OCI-LY1 (cell line): Measurements from ENCODE around the gene C9orf50.

ENCODE experiments used
- H2AFZ ChIP-seq: fragments of 200-600 bp; sonication (generic), shearing (Covaris generic); 2 replicates; pipeline ENCODE4 v1.6.0; 2014; ENCODE audit warnings: antibody characterized with exemption, mild to moderate bottlenecking, low read length
- H3F3A ChIP-seq: fragments of 200-600 bp; sonication (generic), shearing (Covaris generic); 2 replicates; pipeline ENCODE4 v1.6.0; 2014; ENCODE audit warnings: mild to moderate bottlenecking, antibody characterized with exemption, low read length, moderate library complexity; ENCODE audit not compliant: insufficient read depth
- H3K27ac ChIP-seq: fragments of 200-600 bp; sonication (generic); 2 replicates; pipeline ENCODE4 v1.5.1; 2014; ENCODE audit warnings: low read length, mixed run types, mild to moderate bottlenecking, low read depth; ENCODE audit not compliant: poor library complexity, severe bottlenecking
- H3K27me3 ChIP-seq: fragments of 200-600 bp; sonication (generic); 2 replicates; pipeline ENCODE4 v1.6.0; 2014; ENCODE audit warnings: antibody characterized with exemption, mild to moderate bottlenecking, low read length, moderate library complexity; ENCODE audit not compliant: insufficient read depth
- H3K36me3 ChIP-seq: fragments of 200-600 bp; sonication (generic); 2 replicates; pipeline ENCODE4 v1.6.1; 2014; ENCODE audit warnings: mild to moderate bottlenecking, antibody characterized with exemption, low read length, moderate library complexity, mixed read lengths; ENCODE audit not compliant: insufficient read depth
- H3K4me1 ChIP-seq: fragments of 200-600 bp; sonication (generic); 2 replicates; pipeline ENCODE4 v1.5.1; 2014; ENCODE audit warnings: mild to moderate bottlenecking, low read length, moderate library complexity; ENCODE audit not compliant: insufficient read depth, severe bottlenecking
- H3K4me2 ChIP-seq: fragments of 200-600 bp; sonication (generic), shearing (Covaris generic); 2 replicates; pipeline ENCODE4 v1.6.1; 2014; ENCODE audit warnings: low read length
- H3K4me3 ChIP-seq: fragments of 200-600 bp; sonication (generic); 2 replicates; pipeline ENCODE4 v1.5.1; 2014; ENCODE audit warnings: low read length, low read depth, mild to moderate bottlenecking, mixed read lengths; ENCODE audit not compliant: poor library complexity, severe bottlenecking
- H3K79me2 ChIP-seq: fragments of 200-600 bp; shearing (Covaris generic); 2 replicates; pipeline ENCODE4 v1.6.1; 2016; ENCODE audit warnings: mixed run types, low read length, mixed read lengths; ENCODE audit not compliant: insufficient read depth
- H3K9ac ChIP-seq: fragments of 200-600 bp; sonication (generic), shearing (Covaris generic); 2 replicates; pipeline ENCODE4 v1.6.1; 2014; ENCODE audit warnings: mild to moderate bottlenecking, low read length, mixed read lengths
- H3K9me2 ChIP-seq: fragments of 200-600 bp; sonication (generic), shearing (Covaris generic); 2 replicates; pipeline ENCODE4 v1.6.1; 2014; ENCODE audit warnings: low read depth, mild to moderate bottlenecking, low read length, mixed read lengths
- H3K9me3 ChIP-seq: fragments of 200-600 bp; shearing (Covaris generic); 2 replicates; pipeline ENCODE4 v1.6.1; 2014; ENCODE audit warnings: low read length, mixed read lengths
- H4K20me1 ChIP-seq: fragments of 200-600 bp; sonication (generic), shearing (Covaris generic); 2 replicates; pipeline ENCODE4 v1.6.0; 2016; ENCODE audit warnings: mild to moderate bottlenecking, low read length; ENCODE audit not compliant: insufficient read depth
- EZH2 ChIP-seq: fragments of 200-600 bp; sonication (generic), shearing (Covaris generic); IDR thresholded peaks from 2 replicates; pipeline ENCODE4 v1.8.0; 2017; ENCODE audit warnings: borderline replicate concordance, mixed run types, mild to moderate bottlenecking, antibody characterized with exemption, low read length, moderate library complexity, mixed read lengths
- TF ChIP-seq, protein P1 (sequence below): fragments of 200-600 bp; sonication (generic), shearing (Covaris generic); IDR thresholded peaks from 2 replicates; pipeline ENCODE4 v1.5.1; 2017; ENCODE audit warnings: mild to moderate bottlenecking, antibody characterized with exemption, low read length, moderate library complexity, mixed read lengths

C9orf50 gene

GRCh38 chr9:129667850-129668249, 46.9 kb upstream of the C9orf50 start:
- Histone ChIP-seq H3K79me2 (no peaks in the 10 kb centered on the region), H3K9me2 (no peaks in the 10 kb centered on the region), H2AFZ (no peak overlapping the region), H3K4me3 (no peak overlapping the region), H3K27me3 (peaks cover 3% of the 10 kb centered on the region; the same call in 1 of the 2 replicates), H3K27ac (no peak overlapping the region), H3F3A (no peaks in the 10 kb centered on the region), H3K4me2 (no peak overlapping the region), H3K9me3 (no peaks in the 10 kb centered on the region), H3K4me1 (no peaks in the 10 kb centered on the region), H3K36me3 (no peaks in the 10 kb centered on the region), H4K20me1 (no peaks in the 10 kb centered on the region), H3K9ac (no peak overlapping the region)
- no peak for TF ChIP-seq EZH2
- TF ChIP-seq, protein P1, sequence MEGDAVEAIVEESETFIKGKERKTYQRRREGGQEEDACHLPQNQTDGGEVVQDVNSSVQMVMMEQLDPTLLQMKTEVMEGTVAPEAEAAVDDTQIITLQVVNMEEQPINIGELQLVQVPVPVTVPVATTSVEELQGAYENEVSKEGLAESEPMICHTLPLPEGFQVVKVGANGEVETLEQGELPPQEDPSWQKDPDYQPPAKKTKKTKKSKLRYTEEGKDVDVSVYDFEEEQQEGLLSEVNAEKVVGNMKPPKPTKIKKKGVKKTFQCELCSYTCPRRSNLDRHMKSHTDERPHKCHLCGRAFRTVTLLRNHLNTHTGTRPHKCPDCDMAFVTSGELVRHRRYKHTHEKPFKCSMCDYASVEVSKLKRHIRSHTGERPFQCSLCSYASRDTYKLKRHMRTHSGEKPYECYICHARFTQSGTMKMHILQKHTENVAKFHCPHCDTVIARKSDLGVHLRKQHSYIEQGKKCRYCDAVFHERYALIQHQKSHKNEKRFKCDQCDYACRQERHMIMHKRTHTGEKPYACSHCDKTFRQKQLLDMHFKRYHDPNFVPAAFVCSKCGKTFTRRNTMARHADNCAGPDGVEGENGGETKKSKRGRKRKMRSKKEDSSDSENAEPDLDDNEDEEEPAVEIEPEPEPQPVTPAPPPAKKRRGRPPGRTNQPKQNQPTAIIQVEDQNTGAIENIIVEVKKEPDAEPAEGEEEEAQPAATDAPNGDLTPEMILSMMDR, result no peak

DNA sequence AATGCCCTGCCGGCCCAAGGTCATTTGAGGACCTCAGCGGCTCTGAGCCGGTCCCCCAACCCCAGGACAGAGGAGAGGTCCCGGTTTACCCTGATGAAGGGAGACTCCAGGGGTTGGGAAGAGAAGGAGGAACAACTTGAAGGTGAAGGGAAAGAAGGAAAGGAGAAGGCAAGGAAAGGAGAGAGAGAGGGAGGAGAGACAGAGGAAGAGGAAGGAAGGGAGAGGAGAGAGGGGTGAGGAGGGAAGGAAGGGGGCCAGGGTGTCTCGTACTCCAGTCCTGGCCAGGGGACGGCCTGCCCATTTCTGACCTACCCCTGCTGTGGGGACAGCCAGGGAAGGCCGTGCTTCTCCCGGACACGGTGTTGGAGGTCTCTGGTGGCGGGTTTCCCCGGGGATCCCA, 46.5 kb upstream of the C9orf50 start:
- no peaks in the 10 kb centered on the region for H3K79me2 ChIP-seq
- peaks cover 3% of the 10 kb centered on the region; the same call in 1 of the 2 replicates for H3K27me3 ChIP-seq
- no peak for TF ChIP-seq EZH2
- TF ChIP-seq, protein P1, result no peak
- no peak overlapping the region for H3K4me3 ChIP-seq
- H2AFZ ChIP-seq, result no peak overlapping the region
- H3F3A ChIP-seq, result no peaks in the 10 kb centered on the region
- H3K9ac ChIP-seq, result no peak overlapping the region
- H3K36me3 ChIP-seq, result no peaks in the 10 kb centered on the region
- no peaks in the 10 kb centered on the region for H3K4me1 ChIP-seq
- no peaks in the 10 kb centered on the region for H4K20me1 ChIP-seq
- H3K9me2 ChIP-seq, result no peaks in the 10 kb centered on the region
- no peaks in the 10 kb centered on the region for H3K9me3 ChIP-seq
- no peak overlapping the region for H3K27ac ChIP-seq
- no peak overlapping the region for H3K4me2 ChIP-seq

GRCh38 chr9:129666575-129666974, 45.7 kb upstream of the C9orf50 start:
- H3K9me2 ChIP-seq, result no peaks in the 10 kb centered on the region
- H3K4me1 ChIP-seq, result no peaks in the 10 kb centered on the region
- H3F3A ChIP-seq, result no peaks in the 10 kb centered on the region
- H2AFZ ChIP-seq, result no peak overlapping the region
- no peak overlapping the region for H3K9ac ChIP-seq
- no peak overlapping the region for H3K4me2 ChIP-seq
- no peak overlapping the region for H3K4me3 ChIP-seq
- no peaks in the 10 kb centered on the region for H3K79me2 ChIP-seq
- H3K36me3 ChIP-seq, result no peaks in the 10 kb centered on the region
- peaks cover 3% of the 10 kb centered on the region; the same call in 1 of the 2 replicates for H3K27me3 ChIP-seq
- TF ChIP-seq, protein P1, result no peak
- TF ChIP-seq EZH2, result no peak
- H4K20me1 ChIP-seq, result no peaks in the 10 kb centered on the region
- H3K27ac ChIP-seq, result no peak overlapping the region
- H3K9me3 ChIP-seq, result no peaks in the 10 kb centered on the region
